Activated CD8-positive, alpha-beta memory T cell treated with anti-CD3 and anti-CD28 coated beads for 1 hour (primary cell): ENCODE measurements around the gene CSRNP3.

Experiments used
- DNase-seq, 2 donors: peaks; one replicate each; pipeline ENCODE4 v3.0.0-alpha.2; 2020; ENCODE audit warnings: low read depth in 1 of 2; ENCODE audit errors: extremely low read depth in 1 of 2

CSRNP3 gene

DNA sequence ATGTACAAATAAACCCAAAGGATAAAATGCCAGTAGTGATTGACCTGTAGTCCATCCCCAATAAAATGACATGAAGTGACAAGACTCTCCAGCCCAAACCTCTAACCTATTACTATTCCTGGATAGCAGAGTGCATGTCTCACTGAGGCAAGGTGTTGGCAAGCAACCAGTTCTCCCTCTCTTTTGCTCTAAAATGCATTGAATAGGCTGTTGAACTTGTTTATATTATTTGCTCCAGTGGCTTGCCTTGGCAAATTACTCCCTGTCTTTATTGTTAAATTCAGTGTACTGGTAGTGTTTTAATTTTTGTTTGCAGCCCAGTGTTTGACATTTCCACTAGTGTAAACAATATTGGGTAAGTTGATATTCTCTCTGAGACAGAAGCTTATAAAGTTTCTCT lies 70.5 kb downstream of the CSRNP3 start:
- no peak for DNase-seq

DNA sequence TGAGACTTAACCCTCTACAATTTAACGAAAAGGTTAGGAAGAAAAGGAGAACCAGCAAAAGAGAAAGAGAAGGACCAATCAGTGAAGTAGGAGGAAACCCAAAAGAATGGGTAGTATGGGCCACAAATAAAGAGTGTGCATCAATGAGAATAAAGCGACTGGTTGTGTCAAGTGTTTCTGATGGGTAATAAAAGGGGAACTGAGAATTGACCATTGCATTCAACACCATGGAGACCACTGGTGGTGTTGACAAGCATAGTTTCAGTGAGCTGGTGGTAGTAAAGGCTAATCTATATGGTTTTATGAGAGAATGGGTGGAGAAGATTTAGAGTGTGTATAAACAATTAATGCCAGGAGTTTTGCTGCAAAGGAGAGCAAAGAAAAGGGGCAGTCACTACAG lies 75.4 kb downstream of the CSRNP3 start:
- no peak for DNase-seq

DNA sequence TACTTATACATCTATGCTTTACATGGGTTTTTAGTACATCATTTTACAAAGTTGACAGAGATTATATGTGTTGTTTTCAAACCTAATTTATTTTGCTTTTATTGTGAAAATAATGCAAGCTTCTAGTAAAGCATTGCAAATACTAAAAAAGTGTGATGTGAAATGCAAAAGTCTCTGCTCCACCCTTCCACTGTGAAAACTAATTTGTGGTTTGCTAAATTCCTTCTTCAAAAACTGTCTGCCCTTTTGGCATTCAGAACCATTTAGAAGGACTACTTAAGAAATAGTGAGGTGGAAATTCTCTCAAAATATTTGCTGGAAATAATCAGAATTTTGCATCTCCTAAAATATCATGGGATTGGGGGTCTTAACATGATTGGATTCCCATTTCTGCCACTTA lies 78.4 kb downstream of the CSRNP3 start:
- no peak for DNase-seq

DNA sequence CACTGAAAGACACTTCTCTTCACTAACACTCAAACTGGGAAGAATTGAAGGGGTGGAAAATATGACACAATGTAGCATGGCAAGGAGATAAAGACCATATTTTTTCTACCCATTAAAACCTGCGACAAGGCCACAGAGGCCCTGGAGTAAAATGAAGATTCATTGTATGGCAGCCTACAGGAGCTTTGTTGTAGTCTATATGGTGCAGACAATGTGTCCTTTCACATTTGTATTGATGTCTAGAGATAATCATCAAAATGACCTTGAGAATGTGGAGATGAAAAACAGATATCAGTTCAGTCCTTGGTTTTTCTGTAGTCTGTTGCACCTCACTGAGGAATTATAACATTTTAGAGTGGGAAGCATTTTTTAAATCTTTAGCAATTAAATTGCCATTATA lies 80.1 kb downstream of the CSRNP3 start:
- DNase-seq: no peak

DNA sequence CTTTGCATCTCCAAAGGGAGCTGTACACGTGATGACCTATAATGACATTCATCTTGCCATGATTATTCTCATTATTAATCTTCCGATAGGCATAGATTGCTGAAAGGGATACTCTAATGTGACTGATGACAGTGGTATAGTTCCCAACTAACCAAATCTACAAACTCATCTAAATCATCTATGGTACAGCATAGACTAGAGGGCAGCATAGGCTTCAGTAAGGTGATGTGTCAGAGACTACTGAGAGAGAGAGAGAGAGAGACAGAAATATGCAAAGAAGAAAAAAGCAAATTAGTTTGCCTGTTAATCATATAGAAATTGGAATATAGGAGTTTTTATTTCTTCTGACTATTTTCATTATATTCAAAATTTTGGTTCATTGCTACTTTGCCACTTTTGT lies 89.3 kb downstream of the CSRNP3 start:
- DNase-seq: no peak

DNA sequence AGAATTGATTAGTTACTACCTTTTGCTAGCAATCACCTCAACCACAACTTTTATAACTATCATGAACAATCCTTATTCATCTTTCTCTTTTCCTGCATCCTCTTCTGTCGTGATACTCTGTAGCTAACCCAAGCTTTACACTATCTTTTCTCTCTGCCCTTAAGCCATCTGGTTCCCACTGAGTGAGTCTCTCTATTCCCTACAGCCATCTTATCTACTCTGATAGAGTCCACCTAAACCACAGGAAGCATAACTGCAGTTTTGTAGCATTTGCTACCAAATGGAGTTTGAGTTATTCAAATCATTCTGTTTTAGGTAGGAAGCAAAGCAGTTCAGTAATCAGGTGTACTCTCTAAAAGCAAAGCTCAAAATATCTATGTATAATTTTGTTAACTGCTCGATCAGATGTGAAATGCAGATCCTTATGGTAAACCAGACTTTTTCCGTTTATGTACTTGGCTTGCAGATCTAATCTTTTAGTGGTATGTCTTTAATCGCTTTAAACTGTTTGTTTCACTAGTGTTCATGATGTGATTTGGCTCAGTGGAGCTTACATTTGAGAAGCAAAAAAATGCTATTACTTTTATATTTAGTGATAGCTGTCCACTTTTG lies 91.0 kb downstream of the CSRNP3 start:
- DNase-seq: no peak

DNA sequence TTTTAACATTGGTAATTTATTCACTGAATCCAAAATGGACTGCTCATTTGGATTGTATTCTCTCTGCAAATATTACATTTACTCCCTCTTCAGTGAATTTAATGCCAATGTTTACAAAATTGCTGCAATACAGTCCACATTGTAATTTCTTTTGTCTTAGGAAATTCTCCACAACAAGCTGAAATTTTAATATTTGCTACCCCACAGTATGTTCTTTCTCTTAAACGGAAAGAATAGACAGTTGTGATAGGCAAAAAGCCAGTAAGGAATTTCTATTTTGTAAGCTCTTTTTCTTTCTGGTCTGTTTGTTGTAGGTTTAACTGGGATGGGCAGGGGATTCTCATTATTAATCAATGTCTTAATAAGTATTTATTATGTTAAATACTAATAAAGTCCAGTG lies 92.0 kb downstream of the CSRNP3 start:
- no peak for DNase-seq

DNA sequence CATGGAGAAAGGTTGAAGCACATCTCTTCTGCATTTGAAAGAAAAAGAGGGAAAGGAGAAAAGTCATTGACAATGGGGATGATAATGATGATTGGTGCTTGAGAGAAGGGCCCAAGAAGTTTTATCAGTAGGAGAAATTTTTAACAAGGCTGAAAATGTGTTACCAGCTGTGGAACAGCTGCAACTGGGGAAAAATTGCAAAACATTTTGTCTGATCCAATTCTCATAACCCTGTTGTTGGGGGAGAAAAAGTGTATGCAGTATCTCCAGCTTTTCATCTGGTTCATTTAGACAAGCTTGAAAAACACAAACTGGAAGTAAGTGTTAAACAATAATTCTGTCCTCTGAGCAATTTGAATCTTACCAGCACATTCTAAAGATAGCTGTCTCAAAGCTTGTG lies 92.7 kb downstream of the CSRNP3 start:
- no peak for DNase-seq

DNA sequence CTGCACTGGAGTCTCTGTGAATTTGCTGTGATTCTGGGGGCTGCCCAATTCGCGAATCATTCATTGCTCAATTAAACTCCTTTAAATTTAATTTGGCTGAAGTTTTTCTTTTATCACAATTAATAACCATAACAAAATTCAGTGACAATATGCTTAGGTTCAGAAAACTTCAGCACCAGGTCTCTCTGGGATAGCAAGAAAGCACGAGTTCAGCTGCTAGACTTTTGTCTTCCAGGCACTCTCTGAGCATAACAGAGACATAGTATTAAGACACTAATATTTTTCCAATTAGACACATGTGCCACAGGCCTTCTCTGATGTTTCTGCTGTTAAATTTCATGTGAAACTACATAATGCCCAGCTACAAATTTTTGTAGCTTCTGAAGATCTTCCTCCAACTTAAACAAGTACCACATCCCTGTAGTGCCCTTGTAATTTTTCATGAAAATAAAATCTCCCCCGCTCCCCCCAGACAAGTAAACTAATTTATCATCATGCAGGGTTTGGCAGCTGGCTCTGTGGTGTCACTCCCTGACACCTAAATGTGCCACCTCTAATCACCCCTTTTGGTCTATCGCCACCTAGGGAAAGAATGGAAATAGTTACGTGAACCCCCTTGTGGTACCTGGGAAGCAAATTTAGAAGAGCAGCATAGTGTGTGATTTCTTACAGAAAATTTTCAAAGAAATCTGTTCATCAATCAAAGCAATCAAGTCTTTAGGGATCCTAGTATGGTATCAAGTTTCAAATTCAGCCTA lies 94.1 kb downstream of the CSRNP3 start:
- DNase-seq: no peak

DNA sequence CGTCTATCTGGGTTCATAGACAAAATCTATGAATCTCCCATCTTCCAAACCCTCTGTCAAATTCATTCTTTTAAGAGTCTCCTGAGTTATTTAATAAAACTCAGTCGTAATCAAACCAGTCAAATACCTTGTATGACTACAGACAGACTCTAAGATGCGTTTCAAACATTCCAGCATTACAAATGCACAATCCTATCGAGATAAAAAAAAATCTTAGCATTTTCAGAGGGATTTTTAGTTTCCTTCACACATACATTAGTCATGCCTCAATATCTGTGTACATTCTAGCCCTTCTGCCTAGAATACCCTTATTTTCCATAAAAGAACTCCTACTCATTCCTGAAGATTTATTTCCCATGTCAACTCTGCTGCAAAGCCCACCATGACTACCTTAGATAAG lies 96.5 kb downstream of the CSRNP3 start:
- DNase-seq: no peak

DNA sequence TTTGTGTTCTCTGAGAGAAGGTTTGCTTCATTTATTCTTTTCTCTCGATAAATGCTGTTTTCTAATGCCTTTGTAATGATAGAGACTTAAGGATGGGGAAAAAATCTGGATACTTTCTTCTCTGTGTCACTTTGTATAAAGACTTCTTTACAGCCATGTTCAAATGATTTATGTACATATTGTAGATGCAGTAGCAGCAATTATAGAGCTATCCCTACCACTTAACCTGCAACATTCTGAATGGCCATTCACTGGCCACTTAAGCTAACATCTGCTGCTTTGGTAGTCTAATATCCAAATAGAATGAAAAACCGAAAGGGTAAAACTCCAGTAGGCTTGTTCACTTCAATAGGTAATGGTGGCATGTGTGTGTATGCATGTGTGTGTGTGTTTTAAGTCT lies 97.8 kb downstream of the CSRNP3 start:
- DNase-seq: no peak

DNA sequence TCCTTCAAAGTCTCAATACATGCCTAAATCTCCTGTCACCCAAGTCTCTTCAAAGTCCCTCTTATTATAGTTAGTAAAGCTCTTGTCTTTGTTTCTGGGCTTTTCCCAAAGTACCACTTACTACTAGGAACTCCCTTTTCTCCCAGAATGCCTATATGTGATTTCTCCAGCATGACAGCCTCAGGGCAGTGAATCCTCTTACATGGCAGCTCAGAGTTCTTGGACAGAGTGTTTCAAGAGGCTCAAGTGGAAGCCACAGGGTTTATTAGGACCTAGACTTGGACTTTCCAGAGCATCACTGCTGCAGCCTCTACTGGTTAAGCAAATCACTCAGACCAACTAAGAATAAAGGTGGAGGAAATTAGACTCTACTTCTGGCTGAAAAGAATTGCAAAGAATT lies 98.9 kb downstream of the CSRNP3 start:
- DNase-seq: no peak

DNA sequence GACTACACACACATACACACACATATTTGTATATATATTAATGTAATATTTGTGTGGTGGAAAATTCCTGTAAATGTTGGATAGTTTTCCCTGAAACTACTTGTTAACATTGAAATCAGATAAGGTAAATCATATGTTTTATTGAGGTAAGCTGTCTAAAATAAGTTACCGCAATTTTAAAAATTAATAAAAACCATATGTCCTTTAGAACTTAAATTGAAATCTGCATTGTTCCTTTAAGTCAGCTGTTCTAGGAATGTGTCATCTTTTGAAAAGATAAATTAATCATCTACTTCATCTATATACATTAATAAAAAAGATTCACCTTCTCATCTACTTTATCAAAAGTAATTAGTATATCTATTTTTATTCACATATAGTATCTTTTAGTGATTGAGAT lies 102.0 kb downstream of the CSRNP3 start:
- no peak for DNase-seq

DNA sequence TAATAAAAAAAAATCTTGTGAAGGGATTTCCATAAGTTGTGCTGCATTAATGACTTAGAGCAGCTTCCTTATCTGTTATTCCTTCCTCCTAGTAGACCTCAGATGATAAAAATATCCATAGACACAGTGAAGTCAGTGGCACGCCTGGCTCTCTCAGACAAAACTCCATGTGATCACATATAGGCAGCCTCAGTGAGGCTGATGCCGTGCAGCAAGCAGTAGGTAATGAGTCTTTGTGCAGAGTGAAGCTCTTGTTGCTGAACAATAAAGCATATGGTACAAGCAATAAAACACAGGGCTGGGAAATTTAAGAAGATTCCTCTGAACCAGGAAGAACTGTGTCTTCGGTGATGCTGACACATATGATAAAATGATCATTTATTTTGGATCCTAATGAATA lies 102.7 kb downstream of the CSRNP3 start:
- no peak for DNase-seq

DNA sequence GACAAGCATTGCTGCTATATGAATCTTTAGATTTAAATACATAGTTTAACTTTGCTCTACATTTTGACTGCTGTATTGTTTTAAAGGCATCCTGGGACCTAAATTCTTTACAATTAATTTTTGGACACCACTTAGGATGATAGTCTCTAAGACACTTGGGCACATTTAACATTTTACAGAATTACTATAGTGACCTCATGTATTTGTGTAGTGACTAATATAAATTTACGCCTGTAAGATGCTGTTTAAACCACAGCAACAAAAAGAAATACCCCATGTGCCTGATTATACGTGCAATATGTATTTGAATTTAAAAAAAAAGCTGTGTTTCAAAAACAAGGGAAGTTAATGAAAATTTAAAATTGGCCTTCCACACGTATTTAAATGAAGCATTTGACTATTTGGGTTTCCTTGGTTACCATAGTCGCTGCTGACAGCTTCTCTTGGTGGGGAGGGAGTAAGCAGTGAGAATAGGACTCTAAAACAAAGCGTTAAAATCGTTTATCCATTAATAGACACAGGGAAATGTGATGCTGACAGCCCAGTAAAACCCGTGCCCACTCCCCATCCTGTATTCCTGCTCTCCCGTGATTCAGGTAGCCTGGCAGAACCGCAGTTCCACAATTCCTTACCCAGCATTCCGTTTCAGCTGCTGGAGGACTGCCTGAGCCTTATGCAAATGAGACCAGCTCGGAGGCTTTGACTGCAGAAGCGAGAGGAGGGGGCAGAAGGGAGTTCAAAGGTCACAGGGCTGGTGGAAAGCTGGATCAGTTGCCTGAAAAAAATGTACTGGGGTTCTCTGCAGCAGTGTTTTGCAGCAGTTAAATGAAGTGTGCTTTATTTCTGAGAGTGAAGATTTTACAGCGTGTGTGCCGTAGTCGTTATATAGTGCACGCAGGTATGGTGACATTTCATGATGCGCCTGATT lies 104.3 kb downstream of the CSRNP3 start:
- DNase-seq: no peak

DNA sequence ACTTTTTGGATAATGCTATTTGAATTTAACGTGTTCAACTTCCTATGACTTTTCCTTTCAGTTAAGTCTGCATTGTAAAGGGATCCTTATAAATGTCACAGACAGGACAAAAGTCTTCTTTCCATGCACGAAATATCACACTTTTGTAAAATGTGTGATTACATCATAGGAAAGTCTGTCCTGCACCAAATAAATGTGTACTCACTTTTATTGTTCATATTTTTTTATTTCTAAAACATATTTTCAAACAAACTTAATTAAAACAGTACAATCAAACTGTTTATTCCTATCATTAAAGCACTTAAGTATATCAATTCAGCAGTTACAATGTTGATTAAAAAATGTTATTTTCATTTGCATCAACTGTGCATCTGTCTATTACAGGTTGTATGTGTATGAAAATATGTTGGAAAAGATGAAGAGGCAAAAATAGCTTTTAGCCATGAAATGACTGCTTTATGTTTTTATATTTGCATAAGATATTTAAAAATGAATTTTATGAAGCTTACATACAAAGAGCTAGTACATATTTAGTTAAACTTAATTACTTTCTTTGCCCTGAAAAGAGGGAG lies 105.6 kb downstream of the CSRNP3 start:
- DNase-seq: no peak

DNA sequence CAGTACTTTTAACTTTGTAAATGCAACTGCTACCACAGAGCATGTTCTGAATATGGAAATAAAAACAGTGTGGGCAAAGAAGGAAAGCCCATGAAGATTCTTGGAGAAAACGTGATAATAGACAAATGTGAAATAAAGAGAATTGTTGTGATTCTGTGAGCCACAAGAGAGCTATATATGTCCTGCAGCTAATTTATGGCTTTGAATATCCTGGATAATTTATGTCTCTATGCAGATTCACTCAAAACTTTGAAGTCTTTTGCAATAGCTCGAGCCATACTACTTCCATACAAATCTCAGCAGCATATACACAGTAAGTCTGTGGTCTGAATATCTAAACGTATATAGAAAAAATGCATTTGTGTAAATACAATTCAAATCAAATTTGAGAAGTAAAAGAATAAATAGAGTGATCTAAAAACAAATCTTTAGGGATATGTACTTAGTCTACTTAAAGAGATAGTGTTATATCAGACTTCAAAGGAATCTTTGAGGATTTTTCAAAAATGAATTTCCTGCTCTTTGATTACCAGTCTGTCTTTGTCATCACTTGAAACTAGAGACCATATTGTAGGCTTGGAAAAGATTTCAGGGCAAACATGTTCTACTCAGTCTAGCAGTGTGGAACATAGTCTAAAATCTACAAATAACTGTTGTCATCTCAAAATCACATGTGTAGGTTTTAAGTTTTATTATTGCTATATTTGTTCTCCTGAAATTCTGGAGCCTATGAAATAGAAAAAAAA lies 107.1 kb downstream of the CSRNP3 start:
- DNase-seq: no peak

DNA sequence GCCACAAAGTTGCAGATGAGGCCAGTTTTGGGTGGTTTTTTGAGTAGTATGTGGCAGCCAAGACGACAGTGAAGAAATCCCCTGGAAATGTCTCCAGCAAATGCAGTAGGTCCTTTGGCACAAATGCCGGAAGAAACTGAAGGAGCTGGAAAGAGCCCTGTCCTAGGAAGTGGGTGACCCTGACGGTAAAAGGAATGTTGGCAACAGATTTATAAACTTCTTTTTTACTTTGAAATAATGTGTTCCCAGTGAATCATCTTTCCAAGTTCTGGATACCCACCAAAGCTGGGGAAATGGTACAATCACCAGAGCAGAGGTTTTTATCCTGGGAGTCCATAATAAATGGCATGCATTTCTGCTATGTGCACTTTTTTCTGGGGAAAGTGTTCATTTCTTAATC lies 112.9 kb downstream of the CSRNP3 start:
- no peak for DNase-seq

DNA sequence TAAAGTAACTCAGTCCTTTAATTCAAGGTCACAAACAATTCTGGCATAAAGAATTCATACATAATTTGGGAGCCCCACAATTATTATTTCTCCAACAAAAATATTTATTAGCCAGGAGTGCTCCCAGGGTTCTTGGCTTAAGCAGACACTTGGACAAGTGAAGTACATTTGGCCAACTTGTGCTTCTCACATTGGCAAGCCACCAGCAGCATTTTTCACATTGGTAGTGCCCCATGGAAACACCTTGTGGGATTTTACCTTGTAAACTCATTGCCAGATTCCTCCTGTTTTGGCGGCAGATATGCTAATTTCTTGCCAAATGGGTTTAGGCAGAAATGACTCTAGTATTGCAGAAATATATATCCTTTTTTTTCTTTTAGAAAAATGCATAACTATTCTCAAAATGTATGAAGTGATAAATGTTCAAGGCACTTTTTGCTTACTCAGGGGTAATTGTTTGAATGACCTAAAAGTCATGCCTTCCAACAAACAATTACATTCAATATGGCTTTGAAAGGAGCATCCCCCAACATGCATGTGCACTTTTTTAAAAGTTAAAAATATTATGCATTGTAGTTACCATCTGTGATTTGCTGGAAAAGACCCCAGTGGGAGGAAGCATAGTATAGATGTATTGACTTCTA lies 113.5 kb downstream of the CSRNP3 start:
- DNase-seq: no peak

DNA sequence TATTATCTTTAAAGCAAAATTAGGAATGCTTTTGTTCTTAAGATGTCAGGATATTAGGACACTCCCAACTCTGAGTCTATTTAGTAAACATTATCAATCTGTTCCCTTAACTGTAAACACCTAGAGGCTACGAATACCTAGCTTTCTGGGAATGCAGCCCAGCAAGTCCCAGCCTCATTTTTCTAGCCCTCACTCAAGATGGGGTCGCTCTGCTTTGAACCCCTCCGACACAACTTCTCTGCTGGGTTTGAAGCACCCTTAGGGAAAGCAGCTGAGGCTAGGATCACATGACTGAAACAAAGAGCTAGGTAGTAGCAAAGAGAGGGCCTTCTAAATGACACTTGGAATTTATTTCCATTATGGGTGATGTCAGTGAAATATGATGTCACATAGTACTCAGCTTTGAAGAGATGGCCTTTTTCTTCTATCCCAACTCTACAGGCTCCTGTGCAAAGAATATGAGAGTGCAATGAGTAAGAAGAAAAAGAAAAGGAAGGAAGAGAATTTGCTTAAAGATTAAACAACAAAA lies 114.7 kb downstream of the CSRNP3 start:
- no peak for DNase-seq
